ENCODE measurements around the gene ELOVL6.

The ELOVL6 gene

GRCh38 chr4:110074570-110074969 is 123.8 kb downstream of the ELOVL6 start:
- no peak overlapping the region for H3K27ac Mint-ChIP-seq
- peaks cover 3% of the 10 kb centered on the region for H3K36me3 Mint-ChIP-seq (ENCODE audit: low read depth)
- peaks cover 11% of the 10 kb centered on the region for H3K4me1 Mint-ChIP-seq (ENCODE audit: low read depth)
- no peak overlapping the region for H3K4me3 Mint-ChIP-seq
- H3K27me3 Mint-ChIP-seq: no peaks in the 10 kb centered on the region
- peaks cover 10% of the 10 kb centered on the region for H3K9me3 Mint-ChIP-seq
- DNase-seq: no peak

DNA sequence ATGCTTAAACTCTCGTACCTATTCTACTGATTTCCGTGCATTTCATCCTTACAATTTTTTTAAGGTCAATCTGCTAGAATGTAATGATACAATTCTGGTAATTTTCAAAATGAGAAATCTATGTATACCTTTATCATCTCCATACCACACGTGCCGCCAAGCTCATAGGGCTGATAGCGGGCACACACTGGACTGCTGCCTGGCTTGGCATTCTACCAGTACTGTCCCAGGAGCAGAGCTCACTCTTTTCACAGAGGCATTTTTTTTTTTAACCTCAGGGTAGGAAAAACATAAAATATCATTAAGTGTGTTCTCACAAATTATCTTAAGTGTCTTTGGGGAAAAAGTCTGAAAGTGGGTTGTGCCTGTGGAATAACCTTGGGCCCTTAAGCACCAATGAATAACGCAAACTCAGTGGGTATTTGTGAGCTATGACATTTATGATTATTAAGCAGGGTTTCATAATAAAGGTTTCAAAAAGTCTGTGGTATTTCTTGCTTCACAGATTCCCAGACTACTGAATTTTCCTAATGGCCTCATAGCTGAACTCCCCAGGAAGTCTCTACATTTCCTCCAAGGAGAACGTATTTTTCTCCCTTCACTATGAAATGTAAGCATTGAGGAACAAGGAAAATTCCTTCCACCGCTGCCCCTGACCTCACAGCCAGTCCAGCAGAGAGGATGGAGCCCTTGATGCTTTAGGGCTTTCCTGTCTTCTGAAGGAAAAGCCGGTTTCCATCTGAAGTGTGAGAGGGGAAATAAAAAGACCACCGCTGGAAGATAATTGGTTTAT is 125.2 kb downstream of the ELOVL6 start:
- H3K36me3 Mint-ChIP-seq (ENCODE audit: low read depth): peaks cover 3% of the 10 kb centered on the region
- no peak overlapping the region for H3K4me3 Mint-ChIP-seq
- peaks cover 11% of the 10 kb centered on the region for H3K4me1 Mint-ChIP-seq (ENCODE audit: low read depth)
- no peak for DNase-seq
- no peak overlapping the region for H3K27ac Mint-ChIP-seq
- H3K27me3 Mint-ChIP-seq: no peaks in the 10 kb centered on the region
- H3K9me3 Mint-ChIP-seq: peaks cover 10% of the 10 kb centered on the region

- no peak for DNase-seq
- no peaks in the 10 kb centered on the region for H3K27me3 Mint-ChIP-seq
- H3K4me1 Mint-ChIP-seq (ENCODE audit: low read depth): peaks cover 11% of the 10 kb centered on the region
- peaks cover 2% of the 10 kb centered on the region for H3K9me3 Mint-ChIP-seq
- no peak overlapping the region for H3K4me3 Mint-ChIP-seq
- H3K36me3 Mint-ChIP-seq (ENCODE audit: low read depth): peaks cover 3% of the 10 kb centered on the region
- H3K27ac Mint-ChIP-seq: no peak overlapping the region
Measured at GRCh38 chr4:110071466-110071865, 126.9 kb downstream of the ELOVL6 start.

- no peak overlapping the region for H3K4me3 Mint-ChIP-seq
- no peak for DNase-seq
- no peaks in the 10 kb centered on the region for H3K4me1 Mint-ChIP-seq (ENCODE audit: low read depth)
- H3K9me3 Mint-ChIP-seq: no peaks in the 10 kb centered on the region
- H3K36me3 Mint-ChIP-seq (ENCODE audit: low read depth): peaks cover 3% of the 10 kb centered on the region
- H3K27me3 Mint-ChIP-seq: no peaks in the 10 kb centered on the region
- no peak overlapping the region for H3K27ac Mint-ChIP-seq
Measured at GRCh38 chr4:110068248-110068647, 130.2 kb downstream of the ELOVL6 start.

- Mint-ChIP-seq H3K4me3 (no peak overlapping the region), H3K9me3 (no peaks in the 10 kb centered on the region), H3K27me3 (no peaks in the 10 kb centered on the region), H3K27ac (no peak overlapping the region), H3K4me1 (ENCODE audit: low read depth) (peaks cover 16% of the 10 kb centered on the region), H3K36me3 (ENCODE audit: low read depth) (no peaks in the 10 kb centered on the region)
- no peak for DNase-seq
Measured at GRCh38 chr4:110064934-110065333, 133.5 kb downstream of the ELOVL6 start.

DNA sequence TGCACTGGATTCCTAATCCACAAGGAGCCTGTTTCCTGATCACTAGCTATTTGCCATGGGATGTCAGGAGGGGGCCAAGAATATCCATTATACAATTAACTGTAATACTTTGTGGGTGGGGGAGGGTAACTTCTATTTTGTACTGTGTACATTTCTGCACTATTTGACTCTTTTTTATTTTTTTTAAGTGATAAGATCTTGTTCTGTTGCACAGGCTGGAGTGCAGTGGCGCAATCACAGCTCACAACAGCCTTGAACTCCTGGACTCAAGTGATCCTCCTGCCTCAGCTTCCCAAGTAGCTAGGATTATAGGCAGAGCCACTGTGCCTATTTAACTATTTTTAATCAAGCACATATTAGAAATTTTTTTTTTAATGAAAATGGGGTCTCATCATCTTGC is 134.1 kb downstream of the ELOVL6 start:
- no peaks in the 10 kb centered on the region for H3K27me3 Mint-ChIP-seq
- H3K4me1 Mint-ChIP-seq (ENCODE audit: low read depth): peaks cover 22% of the 10 kb centered on the region

DNA sequence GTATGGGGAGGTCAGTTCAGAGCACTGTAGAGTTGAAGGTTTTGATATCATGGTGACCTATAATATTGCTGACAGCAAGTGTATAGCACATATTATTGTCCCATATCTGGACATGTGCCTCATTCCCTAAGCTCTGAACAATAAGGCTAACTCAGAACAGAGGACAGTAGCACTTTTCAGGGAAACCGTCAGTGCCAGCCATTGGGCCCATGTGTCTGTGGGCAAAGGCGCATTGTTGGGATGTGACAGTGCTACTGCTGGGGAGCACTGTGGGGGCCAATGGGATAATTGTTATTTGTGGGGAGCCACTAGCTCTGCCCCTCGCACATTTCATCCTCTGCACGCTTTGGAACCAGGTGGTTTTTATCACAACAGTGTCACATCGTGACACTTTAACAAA is 136.2 kb downstream of the ELOVL6 start:
- Mint-ChIP-seq H3K4me3 (no peak overlapping the region), H3K4me1 (ENCODE audit: low read depth) (peaks cover 32% of the 10 kb centered on the region), H3K36me3 (ENCODE audit: low read depth) (no peaks in the 10 kb centered on the region), H3K27me3 (no peaks in the 10 kb centered on the region), H3K9me3 (no peaks in the 10 kb centered on the region), H3K27ac (peak overlapping the region; percentile 14)
- no peak for DNase-seq

More for the DNA sequence above, 134.1 kb downstream of the ELOVL6 start:
- DNase-seq: no peak
- H3K9me3 Mint-ChIP-seq: no peaks in the 10 kb centered on the region
- H3K27ac Mint-ChIP-seq: no peak overlapping the region
- no peaks in the 10 kb centered on the region for H3K36me3 Mint-ChIP-seq (ENCODE audit: low read depth)
- no peak overlapping the region for H3K4me3 Mint-ChIP-seq

- Mint-ChIP-seq H3K4me3 (no peak overlapping the region), H3K27ac (no peak overlapping the region), H3K4me1 (ENCODE audit: low read depth) (peaks cover 33% of the 10 kb centered on the region), H3K9me3 (no peaks in the 10 kb centered on the region), H3K36me3 (ENCODE audit: low read depth) (no peaks in the 10 kb centered on the region), H3K27me3 (no peaks in the 10 kb centered on the region)
- DNase-seq: no peak
Measured at GRCh38 chr4:110061076-110061475, 137.3 kb downstream of the ELOVL6 start.

- H3K27me3 Mint-ChIP-seq: no peaks in the 10 kb centered on the region
- H3K4me1 Mint-ChIP-seq (ENCODE audit: low read depth): peaks cover 45% of the 10 kb centered on the region
- DNase-seq: no peak
- no peaks in the 10 kb centered on the region for H3K36me3 Mint-ChIP-seq (ENCODE audit: low read depth)
- peak overlapping the region; percentile 73 for H3K27ac Mint-ChIP-seq
- no peaks in the 10 kb centered on the region for H3K9me3 Mint-ChIP-seq
- no peak overlapping the region for H3K4me3 Mint-ChIP-seq
Measured at GRCh38 chr4:110059556-110060191, 138.7 kb downstream of the ELOVL6 start.

GRCh38 chr4:110058677-110059076 is 139.7 kb downstream of the ELOVL6 start:
- no peak for DNase-seq
- no peaks in the 10 kb centered on the region for H3K9me3 Mint-ChIP-seq
- H3K4me3 Mint-ChIP-seq: no peak overlapping the region
- H3K4me1 Mint-ChIP-seq (ENCODE audit: low read depth): peaks cover 45% of the 10 kb centered on the region
- H3K27ac Mint-ChIP-seq: peak overlapping the region; percentile 16
- no peaks in the 10 kb centered on the region for H3K27me3 Mint-ChIP-seq
- H3K36me3 Mint-ChIP-seq (ENCODE audit: low read depth): no peaks in the 10 kb centered on the region

- DNase-seq: no peak
- no peak overlapping the region for H3K4me3 Mint-ChIP-seq
- H3K36me3 Mint-ChIP-seq (ENCODE audit: low read depth): peaks cover 11% of the 10 kb centered on the region
- H3K9me3 Mint-ChIP-seq: no peaks in the 10 kb centered on the region
- H3K27me3 Mint-ChIP-seq: no peaks in the 10 kb centered on the region
- peaks cover 33% of the 10 kb centered on the region for H3K4me1 Mint-ChIP-seq (ENCODE audit: low read depth)
- peak overlapping the region; percentile 45 for H3K27ac Mint-ChIP-seq
Measured at GRCh38 chr4:110055158-110055768, 143.2 kb downstream of the ELOVL6 start.

DNA sequence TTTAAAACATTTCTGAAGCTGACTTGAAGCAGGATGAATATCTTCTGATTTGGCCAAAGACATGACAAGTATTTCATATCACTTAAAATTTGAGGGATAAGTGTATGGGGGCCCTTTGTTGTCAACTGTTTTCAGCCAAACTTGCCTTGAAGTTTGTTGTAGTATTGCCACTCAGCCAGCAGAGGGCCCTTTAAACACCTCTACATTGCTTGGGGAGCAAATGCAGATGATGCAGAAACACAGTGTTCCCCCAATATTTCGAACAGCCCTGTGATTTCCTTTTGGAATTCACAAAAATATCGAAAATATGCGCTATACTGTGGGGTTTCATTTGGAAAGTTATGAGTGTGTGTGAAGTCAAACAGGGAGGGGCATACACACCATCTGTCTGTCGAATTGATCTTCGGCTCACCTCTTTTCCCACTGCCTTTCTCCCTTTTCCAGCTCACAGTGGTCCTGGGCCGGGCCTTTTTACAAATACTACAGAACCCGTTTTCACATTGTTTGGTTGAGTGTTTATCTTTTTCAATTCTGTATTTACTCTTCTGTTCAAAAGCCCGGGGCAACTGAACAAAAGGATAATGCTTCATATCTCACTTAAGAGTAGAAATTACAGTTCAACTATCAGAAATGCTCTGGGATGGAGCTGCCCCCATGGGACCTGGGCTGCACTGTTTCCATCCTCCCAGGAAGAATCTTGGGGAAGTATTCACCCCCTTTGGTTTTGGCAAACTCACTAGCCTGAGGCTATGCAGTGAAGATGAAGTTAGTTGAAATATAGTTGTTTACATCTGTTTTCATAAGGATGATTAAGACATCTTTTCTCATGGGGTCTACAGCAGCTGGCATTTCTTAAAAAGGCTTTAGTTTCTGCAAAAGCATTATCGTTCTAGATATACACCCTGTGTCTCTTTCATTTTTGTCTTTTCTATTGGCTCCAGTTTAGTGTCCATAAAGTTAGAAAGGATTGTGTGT is 148.2 kb downstream of the ELOVL6 start:
- H3K27ac Mint-ChIP-seq: no peak overlapping the region
- H3K27me3 Mint-ChIP-seq: no peaks in the 10 kb centered on the region
- no peak overlapping the region for H3K4me3 Mint-ChIP-seq
- peak; percentile 50 for DNase-seq
- H3K9me3 Mint-ChIP-seq: no peaks in the 10 kb centered on the region
- H3K36me3 Mint-ChIP-seq (ENCODE audit: low read depth): peaks cover 11% of the 10 kb centered on the region
- peaks cover 9% of the 10 kb centered on the region for H3K4me1 Mint-ChIP-seq (ENCODE audit: low read depth)

DNA sequence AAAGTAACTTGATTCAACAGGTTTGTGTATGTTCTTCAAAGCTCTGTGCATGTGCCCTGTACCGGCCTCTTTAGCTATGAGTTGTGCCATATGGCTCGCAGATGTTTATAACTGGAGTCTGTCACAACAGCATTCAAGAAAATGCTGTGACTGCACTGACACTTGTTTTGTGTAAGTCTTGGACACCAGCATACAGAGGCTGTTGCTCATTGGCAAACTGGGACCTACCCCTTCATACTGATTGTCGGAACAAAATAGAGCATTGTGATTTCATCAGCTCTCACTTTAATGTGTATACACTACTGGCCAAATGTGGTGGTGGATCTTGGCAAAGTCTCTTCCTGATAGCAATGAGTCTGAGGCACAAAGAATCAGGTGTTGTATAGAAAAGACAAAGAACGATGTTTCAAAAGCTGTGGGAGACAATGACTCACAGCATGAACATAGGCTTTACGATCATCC is 151.8 kb downstream of the ELOVL6 start:
- DNase-seq: no peak
- Mint-ChIP-seq H3K27ac (no peak overlapping the region), H3K4me3 (no peak overlapping the region), H3K9me3 (no peaks in the 10 kb centered on the region), H3K4me1 (ENCODE audit: low read depth) (peaks cover 12% of the 10 kb centered on the region), H3K27me3 (peaks cover 16% of the 10 kb centered on the region), H3K36me3 (ENCODE audit: low read depth) (peaks cover 10% of the 10 kb centered on the region)

Measured in activated T-cell treated with anti-CD3 and anti-CD28 coated beads, Interleukin-2, amount 50 U/mL, for 24 hours (primary cell).